Adrenal gland (tissue), 5 donors: Measurements from ENCODE around the gene MON1B.

Experiments
- CTCF ChIP-seq, 6 experiments: fragments of 450-650 bp in 4 of 6; fragments of 200-600 bp in 2 of 6; sonication (generic) in 1 of 6; IDR thresholded peaks; 1 replicate in 5 of 6; 2 replicates in 1 of 6; pipeline versions ENCODE4 v1.5.1 to v1.8.0; 2016 to 2021; ENCODE audit warnings: antibody characterized with exemption in 6 of 6, mild to moderate bottlenecking in 2 of 6, moderate library complexity in 1 of 6
- POLR2A ChIP-seq, 2 donors: fragments of 450-650 bp; IDR thresholded peaks; one replicate each; pipeline ENCODE4 v1.6.1; 2017; ENCODE audit warnings: antibody characterized with exemption in 2 of 2, mild to moderate bottlenecking in 2 of 2, moderate library complexity in 1 of 2
- donor health status: DM: no; HTN: no; CAD: no.

- no peak for TF ChIP-seq CTCF (IDR thresholded peaks at IDR 0.05)
- TF ChIP-seq POLR2A (IDR thresholded peaks at IDR 0.05): no peak
These were observed 3.6 kb downstream of the MON1B start for GRCh38 chr16:77194295-77195231.
